Measurements from ENCODE around the gene PHOSPHO1. TPM values are rescaled to one million over a fixed set of nuclear protein-coding genes. Genes with fewer than 3 reads are reported as not detected.
"Not testable (repeated sequence)": the region's sequence is repeated elsewhere in the genome, so short reads cannot be mapped to it uniquely, and the experiment has no call there.

The PHOSPHO1 gene
- total RNA-seq, 1 experiment from 2014 or later: 98.3 TPM

GRCh38 chr17:49267912-49268311, 37.3 kb upstream of the PHOSPHO1 start:
- no peak for DNase-seq (ENCODE audit: low spot score)
- intact Hi-C loops (cut with micrococcal nuclease; ENCODE audit: unreplicated experiment): no loop called here
- H3K4me1 ChIP-seq (ENCODE audit: insufficient read depth, low read length, poor library complexity, severe bottlenecking): no peaks in the 10 kb centered on the region
- no peak overlapping the region for H3K27ac ChIP-seq (ENCODE audit: low read depth, low read length, poor library complexity, severe bottlenecking)
- H3K36me3 ChIP-seq (ENCODE audit: insufficient read depth, low read length, poor library complexity, severe bottlenecking): no peaks in the 10 kb centered on the region
- no TSS peak for BruUV-seq (replicated peaks)
- H3K9me3 ChIP-seq (ENCODE audit: low read depth, low read length, poor library complexity, severe bottlenecking): no peaks in the 10 kb centered on the region
- ChIA-PET CTCF (no interaction called here), POLR2A (ENCODE audit: low non-redundant PET) (no interaction called here)
- no peak for TF ChIP-seq CTCF (conservative IDR thresholded peaks at IDR 0.05; ENCODE audit: low read depth, low read length)
- no peaks in the 10 kb centered on the region for H3K27me3 ChIP-seq (replicated peaks; ENCODE audit: insufficient read depth, low read depth, low read length, poor library complexity)
- no peak overlapping the region for H3K4me3 ChIP-seq (ENCODE audit: low read depth, low read length, poor library complexity, severe bottlenecking)

- POLR2A ChIA-PET (ENCODE audit: low non-redundant PET): no interaction called here
- TF ChIP-seq CTCF (conservative IDR thresholded peaks at IDR 0.05; ENCODE audit: low read depth, low read length) (no peak), EZH2 (IDR thresholded peaks at IDR 0.05; ENCODE audit: borderline replicate concordance, low read depth, low read length, poor library complexity, severe bottlenecking) (no peak)
- no TSS peak for BruUV-seq (replicated peaks)
- no peak for DNase-seq (ENCODE audit: low spot score)
- H3K4me1 ChIP-seq (ENCODE audit: insufficient read depth, low read length, poor library complexity, severe bottlenecking): no peaks in the 10 kb centered on the region
- no peaks in the 10 kb centered on the region for H3K27me3 ChIP-seq (replicated peaks; ENCODE audit: insufficient read depth, low read depth, low read length, poor library complexity)
- no peak overlapping the region for H3K27ac ChIP-seq (ENCODE audit: low read depth, low read length, poor library complexity, severe bottlenecking)
- no peak overlapping the region for H3K4me3 ChIP-seq (ENCODE audit: low read depth, low read length, poor library complexity, severe bottlenecking)
- intact Hi-C loops (cut with micrococcal nuclease; ENCODE audit: unreplicated experiment): no loop called here
- H3K36me3 ChIP-seq (ENCODE audit: insufficient read depth, low read length, poor library complexity, severe bottlenecking): no peaks in the 10 kb centered on the region
- CTCF ChIA-PET: no interaction called here
- no peaks in the 10 kb centered on the region for H3K9me3 ChIP-seq (ENCODE audit: low read depth, low read length, poor library complexity, severe bottlenecking)
Observed at GRCh38 chr17:49266233-49266632, 35.6 kb upstream of the PHOSPHO1 start.

GRCh38 chr17:49261540-49261939, 31.0 kb upstream of the PHOSPHO1 start:
- not testable (repeated sequence) for BruUV-seq (replicated peaks)

GRCh38 chr17:49260817-49261291, 30.3 kb upstream of the PHOSPHO1 start:
- no peak overlapping the region for H3K27ac ChIP-seq (ENCODE audit: low read depth, low read length, poor library complexity, severe bottlenecking)

More at GRCh38 chr17:49261540-49261939, 31.0 kb upstream of the PHOSPHO1 start:
- H3K4me3 ChIP-seq (ENCODE audit: low read depth, low read length, poor library complexity, severe bottlenecking); POLR2A ChIA-PET (ENCODE audit: low non-redundant PET); H3K27me3 ChIP-seq (replicated peaks; ENCODE audit: insufficient read depth, low read depth, low read length, poor library complexity); H3K9me3 ChIP-seq (ENCODE audit: low read depth, low read length, poor library complexity, severe bottlenecking); H3K4me1 ChIP-seq (ENCODE audit: insufficient read depth, low read length, poor library complexity, severe bottlenecking); H3K36me3 ChIP-seq (ENCODE audit: insufficient read depth, low read length, poor library complexity, severe bottlenecking); H3K27ac ChIP-seq (ENCODE audit: low read depth, low read length, poor library complexity, severe bottlenecking); CTCF ChIA-PET; intact Hi-C loops (cut with micrococcal nuclease; ENCODE audit: unreplicated experiment); DNase-seq (ENCODE audit: low spot score): not testable (repeated sequence)

More at GRCh38 chr17:49260817-49261291, 30.3 kb upstream of the PHOSPHO1 start:
- Histone ChIP-seq H3K27me3 (replicated peaks; ENCODE audit: insufficient read depth, low read depth, low read length, poor library complexity) (no peaks in the 10 kb centered on the region), H3K36me3 (ENCODE audit: insufficient read depth, low read length, poor library complexity, severe bottlenecking) (no peaks in the 10 kb centered on the region), H3K4me1 (ENCODE audit: insufficient read depth, low read length, poor library complexity, severe bottlenecking) (no peaks in the 10 kb centered on the region), H3K9me3 (ENCODE audit: low read depth, low read length, poor library complexity, severe bottlenecking) (no peaks in the 10 kb centered on the region), H3K4me3 (ENCODE audit: low read depth, low read length, poor library complexity, severe bottlenecking) (peak overlapping the region; percentile 50)
- CTCF ChIA-PET: no interaction called here
- TF ChIP-seq CTCF (conservative IDR thresholded peaks at IDR 0.05; ENCODE audit: low read depth, low read length): no peak
- no peak for TF ChIP-seq EZH2 (IDR thresholded peaks at IDR 0.05; ENCODE audit: borderline replicate concordance, low read depth, low read length, poor library complexity, severe bottlenecking)
- intact Hi-C loops (cut with micrococcal nuclease; ENCODE audit: unreplicated experiment): no loop called here
- no peak for DNase-seq (ENCODE audit: low spot score)
- BruUV-seq (replicated peaks): no TSS peak
- POLR2A ChIA-PET (ENCODE audit: low non-redundant PET): no interaction called here

All from A673 (cell line).